PFSK-1 (cell line): ENCODE data around the gene METTL2A.

Experiments
- POLR2AphosphoS5 ChIP-seq: IDR thresholded peaks from 2 replicates; pipeline ENCODE4 v1.6.1; 2012; ENCODE audit warnings: low read depth, mild to moderate bottlenecking, control low read depth, low read length, moderate library complexity
- SIN3A ChIP-seq: IDR thresholded peaks from 2 replicates; pipeline ENCODE4 v1.6.1; 2012; ENCODE audit warnings: mild to moderate bottlenecking, low read length, moderate library complexity, borderline replicate concordance; ENCODE audit not compliant: insufficient read depth

- no peak for TF ChIP-seq POLR2AphosphoS5
- TF ChIP-seq SIN3A, result no peak
Measured at GRCh38 chr17:62405451-62405850, 18.2 kb upstream of the METTL2A start.
